GM23248 (cell line): ENCODE data around the gene KCNJ1.

Source experiments
- EZH2 ChIP-seq: fragments of 200-600 bp; sonication (generic); IDR thresholded peaks from 2 replicates; pipeline ENCODE4 v1.6.1; 2018; ENCODE audit warnings: antibody characterized with exemption, mild to moderate bottlenecking; ENCODE audit not compliant: insufficient read depth, poor library complexity, severe bottlenecking
- EZH2phosphoT487 ChIP-seq: fragments of 200-600 bp; sonication (generic); IDR thresholded peaks from 2 replicates; pipeline ENCODE4 v1.6.1; 2018; ENCODE audit warnings: antibody characterized with exemption, moderate library complexity, mild to moderate bottlenecking, low read depth; ENCODE audit not compliant: insufficient read depth

GRCh38 chr11:128840137-128840536 is 27.0 kb downstream of the KCNJ1 start:
- TF ChIP-seq EZH2 (no peak), EZH2phosphoT487 (no peak)
